Adrenal gland (tissue), 5 donors: Measurements from ENCODE around the gene SMARCC1.

Experiments used
- CTCF ChIP-seq, 6 experiments: fragments of 450-650 bp in 4 of 6; fragments of 200-600 bp in 2 of 6; sonication (generic) in 1 of 6; IDR thresholded peaks; 1 replicate in 5 of 6; 2 replicates in 1 of 6; pipeline versions ENCODE4 v1.5.1 to v1.8.0; 2016 to 2021; ENCODE audit warnings: antibody characterized with exemption in 6 of 6, mild to moderate bottlenecking in 2 of 6, moderate library complexity in 1 of 6
- POLR2A ChIP-seq, 2 donors: fragments of 450-650 bp; IDR thresholded peaks; one replicate each; pipeline ENCODE4 v1.6.1; 2017; ENCODE audit warnings: antibody characterized with exemption in 2 of 2, mild to moderate bottlenecking in 2 of 2, moderate library complexity in 1 of 2
- donor health status: DM: no; HTN: no; CAD: no.

- TF ChIP-seq CTCF (IDR thresholded peaks at IDR 0.05) (no peak), POLR2A (IDR thresholded peaks at IDR 0.05) (no peak)
Measured at GRCh38 chr3:47713655-47714054, 68.0 kb downstream of the SMARCC1 start.
